ENCODE results near the gene RGS4. TPM values are rescaled to one million over a fixed set of nuclear protein-coding genes. Genes with fewer than 3 reads are reported as not detected.

Gene RGS4
- total and polyA plus RNA-seq, 2 of the 13 experiments (the other 11 are each of a cell fraction or from before 2014, with no cell fraction given) = not detected

DNA sequence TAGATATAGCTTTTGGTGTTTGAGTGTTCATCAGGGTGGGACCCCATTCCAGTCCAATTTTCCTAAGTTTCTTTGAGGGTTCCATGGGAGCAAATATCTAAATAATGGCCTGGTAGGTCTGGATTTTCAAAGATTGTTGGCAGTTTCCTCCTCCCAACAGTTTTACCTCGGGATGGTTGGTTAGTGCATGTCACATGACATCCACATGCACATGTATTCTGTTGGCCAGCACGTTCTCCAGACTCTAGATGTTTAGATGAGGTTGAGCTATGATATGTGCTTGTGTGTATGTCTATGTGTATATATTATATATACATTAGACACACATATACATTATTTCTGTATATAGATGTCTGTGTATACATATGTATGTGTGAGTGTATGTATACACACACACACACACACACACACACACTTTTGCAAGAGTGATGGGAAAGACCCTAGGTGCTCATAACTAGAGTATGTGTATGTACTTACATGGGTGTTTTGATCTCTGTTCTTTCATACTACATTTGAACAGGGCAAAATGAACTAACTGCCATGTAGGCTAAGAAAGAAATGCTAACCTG is 5.6 kb downstream of the RGS4 start:
- no peak for TF ChIP-seq HOXA9 (CRISPR knock-in tag; IDR thresholded peaks at IDR 0.05; ENCODE audit: borderline replicate concordance)
- no peak for TF ChIP-seq ATF7 (IDR thresholded peaks at IDR 0.05)
- TF ChIP-seq ATF7 (CRISPR knock-in tag; IDR thresholded peaks at IDR 0.05) = no peak
- TF ChIP-seq, protein P1, sequence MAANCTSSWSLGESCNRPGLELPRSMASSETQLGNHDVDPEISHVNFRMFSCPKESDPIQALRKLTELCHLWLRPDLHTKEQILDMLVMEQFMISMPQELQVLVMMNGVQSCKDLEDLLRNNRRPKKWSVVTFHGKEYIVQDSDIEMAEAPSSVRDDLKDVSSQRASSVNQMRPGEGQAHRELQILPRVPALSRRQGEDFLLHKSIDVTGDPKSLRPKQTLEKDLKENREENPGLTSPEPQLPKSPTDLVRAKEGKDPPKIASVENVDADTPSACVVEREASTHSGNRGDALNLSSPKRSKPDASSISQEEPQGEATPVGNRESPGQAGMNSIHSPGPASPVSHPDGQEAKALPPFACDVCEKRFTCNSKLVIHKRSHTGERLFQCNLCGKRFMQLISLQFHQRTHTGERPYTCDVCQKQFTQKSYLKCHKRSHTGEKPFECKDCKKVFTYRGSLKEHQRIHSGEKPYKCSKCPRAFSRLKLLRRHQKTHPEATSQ (CRISPR knock-in tag; IDR thresholded peaks at IDR 0.05; ENCODE audit: borderline replicate concordance) = no peak
- TF ChIP-seq, protein P2, sequence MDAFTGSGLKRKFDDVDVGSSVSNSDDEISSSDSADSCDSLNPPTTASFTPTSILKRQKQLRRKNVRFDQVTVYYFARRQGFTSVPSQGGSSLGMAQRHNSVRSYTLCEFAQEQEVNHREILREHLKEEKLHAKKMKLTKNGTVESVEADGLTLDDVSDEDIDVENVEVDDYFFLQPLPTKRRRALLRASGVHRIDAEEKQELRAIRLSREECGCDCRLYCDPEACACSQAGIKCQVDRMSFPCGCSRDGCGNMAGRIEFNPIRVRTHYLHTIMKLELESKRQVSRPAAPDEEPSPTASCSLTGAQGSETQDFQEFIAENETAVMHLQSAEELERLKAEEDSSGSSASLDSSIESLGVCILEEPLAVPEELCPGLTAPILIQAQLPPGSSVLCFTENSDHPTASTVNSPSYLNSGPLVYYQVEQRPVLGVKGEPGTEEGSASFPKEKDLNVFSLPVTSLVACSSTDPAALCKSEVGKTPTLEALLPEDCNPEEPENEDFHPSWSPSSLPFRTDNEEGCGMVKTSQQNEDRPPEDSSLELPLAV (CRISPR knock-in tag; conservative IDR thresholded peaks at IDR 0.05; ENCODE audit: low read depth) = no peak
- TF ChIP-seq ZNF766 (CRISPR knock-in tag; IDR thresholded peaks at IDR 0.05; ENCODE audit: borderline replicate concordance) = no peak
- TF ChIP-seq, protein P3, sequence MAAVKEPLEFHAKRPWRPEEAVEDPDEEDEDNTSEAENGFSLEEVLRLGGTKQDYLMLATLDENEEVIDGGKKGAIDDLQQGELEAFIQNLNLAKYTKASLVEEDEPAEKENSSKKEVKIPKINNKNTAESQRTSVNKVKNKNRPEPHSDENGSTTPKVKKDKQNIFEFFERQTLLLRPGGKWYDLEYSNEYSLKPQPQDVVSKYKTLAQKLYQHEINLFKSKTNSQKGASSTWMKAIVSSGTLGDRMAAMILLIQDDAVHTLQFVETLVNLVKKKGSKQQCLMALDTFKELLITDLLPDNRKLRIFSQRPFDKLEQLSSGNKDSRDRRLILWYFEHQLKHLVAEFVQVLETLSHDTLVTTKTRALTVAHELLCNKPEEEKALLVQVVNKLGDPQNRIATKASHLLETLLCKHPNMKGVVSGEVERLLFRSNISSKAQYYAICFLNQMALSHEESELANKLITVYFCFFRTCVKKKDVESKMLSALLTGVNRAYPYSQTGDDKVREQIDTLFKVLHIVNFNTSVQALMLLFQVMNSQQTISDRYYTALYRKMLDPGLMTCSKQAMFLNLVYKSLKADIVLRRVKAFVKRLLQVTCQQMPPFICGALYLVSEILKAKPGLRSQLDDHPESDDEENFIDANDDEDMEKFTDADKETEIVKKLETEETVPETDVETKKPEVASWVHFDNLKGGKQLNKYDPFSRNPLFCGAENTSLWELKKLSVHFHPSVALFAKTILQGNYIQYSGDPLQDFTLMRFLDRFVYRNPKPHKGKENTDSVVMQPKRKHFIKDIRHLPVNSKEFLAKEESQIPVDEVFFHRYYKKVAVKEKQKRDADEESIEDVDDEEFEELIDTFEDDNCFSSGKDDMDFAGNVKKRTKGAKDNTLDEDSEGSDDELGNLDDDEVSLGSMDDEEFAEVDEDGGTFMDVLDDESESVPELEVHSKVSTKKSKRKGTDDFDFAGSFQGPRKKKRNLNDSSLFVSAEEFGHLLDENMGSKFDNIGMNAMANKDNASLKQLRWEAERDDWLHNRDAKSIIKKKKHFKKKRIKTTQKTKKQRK (IDR thresholded peaks at IDR 0.05; ENCODE audit: low read length) = no peak
- no peak for TF ChIP-seq ZNF12 (CRISPR knock-in tag; IDR thresholded peaks at IDR 0.05)
- no peak for TF ChIP-seq ZNF619 (CRISPR knock-in tag; IDR thresholded peaks at IDR 0.05)
- no peak for TF ChIP-seq NONO (IDR thresholded peaks at IDR 0.05)
- no peak for TF ChIP-seq NONO (CRISPR knock-in tag; conservative IDR thresholded peaks at IDR 0.05)
- TF ChIP-seq CHCHD3 (CRISPR knock-in tag; IDR thresholded peaks at IDR 0.05) = no peak

More for the DNA sequence above, 5.6 kb downstream of the RGS4 start:
- Histone ChIP-seq H4K20me1 (ENCODE audit: insufficient read depth, low read length) (no peaks in the 10 kb centered on the region), H3K4me2 (ENCODE audit: low read depth, low read length) (no peak overlapping the region), H3K36me3 (replicated peaks in 1 of 2; ENCODE audit: control insufficient read depth in 1 of 2, insufficient read depth in 2 of 2, low read length in 2 of 2) (no peaks in the 10 kb centered on the region), H2AFZ (ENCODE audit: low read length) (no peak overlapping the region), H3K27ac (ENCODE audit: extremely low read length, insufficient read depth, low read length) (no peak overlapping the region), H3K9me3 (ENCODE audit: low read length) (no peaks in the 10 kb centered on the region), H3K79me2 (ENCODE audit: insufficient read depth, low read length) (no peaks in the 10 kb centered on the region), H3K4me3 (replicated peaks in 1 of 3; ENCODE audit: insufficient read depth in 1 of 3, low read depth in 2 of 3, low read length in 3 of 3) (no peak overlapping the region), H3K9ac (ENCODE audit: insufficient read depth, low read depth, low read length) (no peak overlapping the region), H3K4me1 (ENCODE audit: insufficient read depth, low read length) (no peaks in the 10 kb centered on the region), H3K27me3 (ENCODE audit: control insufficient read depth in 1 of 2, insufficient read depth in 2 of 2, low read length in 2 of 2) (no peaks in the 10 kb centered on the region)
- no peak for DNase-seq (ENCODE audit: low spot score)
- CTCF ChIA-PET (ENCODE audit: low intra/inter-chr PET ratio, low total read pairs) = no interaction called here
- BruUV-seq (replicated peaks) = no TSS peak
- no peak for ATAC-seq
- POLR2A ChIA-PET = no interaction called here
- WGBS (ENCODE audit: low lambda C conversion rate) = 0% methylated on average over 2 of the region's 2 CpGs
- intact Hi-C loops (cut with micrococcal nuclease; ENCODE audit: unreplicated experiment) = no loop called here
- in situ Hi-C loops (cut with HindIII; ENCODE audit: extremely low pct_ligation_motif_present, low pct_unique_long_range_greater_than_20kb) = loop anchor here (5.0 to 10.0 kb wide), 2 partner anchors 190 to 243 kb away; no protein-coding TSS in a partner anchor
- no peak for FAIRE-seq

Measured in HepG2 (cell line).